Measurements from ENCODE around the gene ERBIN. TPM values are rescaled to one million over a fixed set of nuclear protein-coding genes. Genes with fewer than 3 reads are reported as not detected.
"Not testable (repeated sequence)": the region's sequence is repeated elsewhere in the genome, so short reads cannot be mapped to it uniquely, and the experiment has no call there.

Gene ERBIN
- total RNA-seq, 4 donors from 2014 or later = 27.4 to 62.6 (median 48.6) TPM

- no peak for DNase-seq
- Histone ChIP-seq H3K4me3 (no peak overlapping the region), H3K4me1 (peaks cover 0 to 65% (median 13%) of the 10 kb centered on the region in 3 donors), H3K27me3 (no peaks in the 10 kb centered on the region), H3K27ac (no peak overlapping the region), H3K9me3 (no peaks in the 10 kb centered on the region), H3K36me3 (no peaks in the 10 kb centered on the region)
- WGBS, 2 donors = 32 to 34% methylated on average over 2 of the region's 2 CpGs
- no peak for TF ChIP-seq POLR2A (IDR thresholded peaks at IDR 0.05)
- TF ChIP-seq CTCF (IDR thresholded peaks at IDR 0.05) = no peak
- intact Hi-C loops (cut with DNase I) = no loop called here
Measured at GRCh38 chr5:65969539-65970393, 43.4 kb downstream of the ERBIN start.

GRCh38 chr5:65970481-65971367 lies 44.3 kb downstream of the ERBIN start:
- Histone ChIP-seq H3K4me3 (no peak overlapping the region), H3K36me3 (no peaks in the 10 kb centered on the region), H3K9me3 (no peaks in the 10 kb centered on the region), H3K27me3 (no peaks in the 10 kb centered on the region), H3K4me1 (peaks cover 0 to 60% (median 12%) of the 10 kb centered on the region in 3 donors), H3K27ac (no peak overlapping the region)
- intact Hi-C loops (cut with DNase I) = no loop called here
- TF ChIP-seq CTCF (IDR thresholded peaks at IDR 0.05) = no peak
- TF ChIP-seq POLR2A (IDR thresholded peaks at IDR 0.05) = no peak
- 57 to 65% methylated on average over 7 of the region's 7 CpGs for WGBS, 2 donors
- no peak for DNase-seq

GRCh38 chr5:65971643-65972042 lies 45.3 kb downstream of the ERBIN start:
- TF ChIP-seq POLR2A (IDR thresholded peaks at IDR 0.05) (no peak), CTCF (IDR thresholded peaks at IDR 0.05) (no peak)
- H3K9me3 ChIP-seq = no peaks in the 10 kb centered on the region
- peaks cover 0 to 51% (median 5%) of the 10 kb centered on the region in 3 donors for H3K4me1 ChIP-seq
- no peak overlapping the region for H3K27ac ChIP-seq
- intact Hi-C loops (cut with DNase I) = no loop called here
- no peaks in the 10 kb centered on the region for H3K27me3 ChIP-seq
- H3K36me3 ChIP-seq = no peaks in the 10 kb centered on the region
- DNase-seq = no peak
- H3K4me3 ChIP-seq = no peak overlapping the region
- 79 to 94% methylated on average over 3 of the region's 3 CpGs for WGBS, 2 donors

GRCh38 chr5:65972896-65973295 lies 46.5 kb downstream of the ERBIN start:
- H3K27me3 ChIP-seq; H3K9me3 ChIP-seq; H3K36me3 ChIP-seq; DNase-seq; H3K4me3 ChIP-seq; intact Hi-C loops (cut with DNase I); H3K27ac ChIP-seq: not testable (repeated sequence)
- peaks cover 0 to 38% (median 2%) of the 10 kb centered on the region in 3 donors for H3K4me1 ChIP-seq
- WGBS, 2 donors = 88 to 91% methylated on average over 2 to 3 of the region's 3 CpGs

GRCh38 chr5:65978251-65978650 lies 51.9 kb downstream of the ERBIN start:
- H3K4me1 ChIP-seq = peaks cover 0 to 12% (median 0%) of the 10 kb centered on the region in 3 donors
- TF ChIP-seq CTCF (IDR thresholded peaks at IDR 0.05) (no peak), POLR2A (IDR thresholded peaks at IDR 0.05) (no peak)
- no peaks in the 10 kb centered on the region for H3K27me3 ChIP-seq
- H3K36me3 ChIP-seq = peaks cover 0 to 3% (median 0%) of the 10 kb centered on the region in 3 donors
- H3K9me3 ChIP-seq = no peaks in the 10 kb centered on the region
- intact Hi-C loops (cut with DNase I) = no loop called here
- DNase-seq = no peak
- no peak overlapping the region for H3K4me3 ChIP-seq
- WGBS, 2 donors = 86 to 92% methylated on average over 3 of the region's 3 CpGs
- no peak overlapping the region for H3K27ac ChIP-seq

Data from esophagus squamous epithelium (tissue), 5 donors.